HG03439 (cell line): ENCODE measurements around the gene SH2D7.
A peak's percentile ranks its signal among the peaks of the same experiment; 100 is the strongest.

Experiments used
- ATAC-seq: cut with Tn5 transposase; IDR thresholded peaks from one replicate; pipeline ENCODE4 v1.9.1; 2021; ENCODE audit warnings: mild to moderate bottlenecking, moderate library complexity; ENCODE audit not compliant: unreplicated experiment

SH2D7 gene

DNA sequence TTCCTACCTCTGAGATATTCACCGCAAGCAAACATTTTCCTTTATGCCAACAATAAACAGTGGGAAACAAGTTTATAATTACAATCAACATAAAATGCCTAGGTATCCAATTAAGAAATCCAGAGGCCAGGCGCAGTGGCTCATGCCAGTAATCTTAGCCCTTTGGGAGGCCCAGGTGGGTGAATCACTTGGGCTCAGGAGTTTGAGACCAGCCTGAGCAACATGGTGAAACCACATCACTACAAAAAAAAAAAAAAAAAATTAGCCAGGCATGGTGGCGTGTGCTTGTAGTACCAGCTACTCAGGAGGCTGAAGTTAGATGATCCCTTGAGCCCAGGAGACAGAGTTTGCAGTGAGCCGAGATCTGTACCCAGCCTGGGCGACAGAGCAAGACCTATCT is 32.1 kb upstream of the SH2D7 start:
- ATAC-seq, result no peak

DNA sequence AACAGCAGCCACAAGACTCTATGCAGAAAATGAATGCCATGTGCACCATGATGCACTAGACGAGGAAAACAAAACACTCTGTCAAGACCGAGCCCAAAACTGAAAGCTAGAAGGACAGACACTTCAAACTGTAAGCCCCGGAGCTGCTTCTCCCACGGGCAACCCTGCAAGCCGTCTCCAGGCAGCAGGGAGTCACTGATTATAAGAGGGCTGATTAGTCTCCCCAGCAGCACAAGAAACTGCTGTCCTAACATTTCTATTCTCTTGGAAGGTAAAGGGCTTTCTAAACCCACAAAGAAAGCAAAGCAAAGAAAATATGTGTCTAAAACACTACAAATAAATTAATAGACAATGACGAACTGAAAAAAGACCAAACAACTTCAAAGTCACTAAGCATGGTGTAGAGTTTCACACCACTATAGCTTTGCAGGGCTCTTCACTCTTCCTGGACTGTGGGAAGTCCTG is 30.4 kb upstream of the SH2D7 start:
- ATAC-seq, result no peak

DNA sequence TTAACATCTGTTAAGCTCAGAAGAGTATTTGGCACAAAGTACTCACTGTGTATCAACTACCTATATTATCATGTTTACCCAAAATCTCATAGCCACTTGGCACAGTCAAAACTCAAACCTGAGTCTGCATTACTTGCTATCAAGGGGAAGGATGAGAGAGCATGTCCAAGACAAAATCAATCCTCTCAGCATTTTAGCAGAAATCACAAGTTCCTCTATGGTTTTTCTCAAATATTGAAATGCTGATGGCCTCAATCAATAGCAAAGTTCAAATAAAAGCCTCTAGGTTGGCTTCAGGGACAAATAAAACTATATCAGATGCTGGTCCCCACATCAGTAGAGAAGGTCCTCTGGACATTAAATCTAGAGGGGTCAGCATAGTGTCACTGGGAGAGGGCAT is 29.1 kb upstream of the SH2D7 start:
- ATAC-seq, result no peak

GRCh38 chr15:78063970-78064385 is 28.4 kb upstream of the SH2D7 start:
- no peak for ATAC-seq

- ATAC-seq, result no peak
These were observed 27.8 kb upstream of the SH2D7 start for GRCh38 chr15:78064544-78064943.

DNA sequence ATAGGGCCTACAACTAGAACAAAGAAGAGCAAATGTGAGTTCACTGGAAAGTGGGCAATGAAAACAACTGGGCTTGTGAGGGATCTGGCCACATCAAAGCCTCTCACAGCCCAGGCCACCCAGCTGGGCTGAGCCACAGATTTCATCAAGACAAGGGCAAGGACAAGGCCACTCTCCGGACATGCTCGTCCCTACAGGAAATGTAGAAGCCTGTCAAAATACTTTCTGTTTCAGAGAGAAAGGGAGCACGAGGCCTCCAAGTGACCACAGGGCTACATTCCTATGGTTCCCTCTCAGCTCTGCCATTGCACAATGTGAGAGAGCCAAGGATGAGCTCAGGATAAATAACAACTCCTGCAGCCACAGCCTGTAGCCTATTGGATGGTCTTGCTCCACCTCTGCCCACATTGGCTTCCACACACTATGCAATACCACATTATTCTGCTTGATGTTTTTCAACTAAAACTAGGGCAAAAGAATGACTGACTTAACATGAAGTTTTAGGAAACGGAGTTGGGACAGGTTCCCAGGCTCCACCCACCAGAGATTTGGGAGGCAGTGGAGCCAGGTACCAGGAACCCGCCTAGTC is 27.0 kb upstream of the SH2D7 start:
- ATAC-seq, result no peak

GRCh38 chr15:78065973-78066946 is 26.1 kb upstream of the SH2D7 start:
- ATAC-seq, result peak; percentile 39

DNA sequence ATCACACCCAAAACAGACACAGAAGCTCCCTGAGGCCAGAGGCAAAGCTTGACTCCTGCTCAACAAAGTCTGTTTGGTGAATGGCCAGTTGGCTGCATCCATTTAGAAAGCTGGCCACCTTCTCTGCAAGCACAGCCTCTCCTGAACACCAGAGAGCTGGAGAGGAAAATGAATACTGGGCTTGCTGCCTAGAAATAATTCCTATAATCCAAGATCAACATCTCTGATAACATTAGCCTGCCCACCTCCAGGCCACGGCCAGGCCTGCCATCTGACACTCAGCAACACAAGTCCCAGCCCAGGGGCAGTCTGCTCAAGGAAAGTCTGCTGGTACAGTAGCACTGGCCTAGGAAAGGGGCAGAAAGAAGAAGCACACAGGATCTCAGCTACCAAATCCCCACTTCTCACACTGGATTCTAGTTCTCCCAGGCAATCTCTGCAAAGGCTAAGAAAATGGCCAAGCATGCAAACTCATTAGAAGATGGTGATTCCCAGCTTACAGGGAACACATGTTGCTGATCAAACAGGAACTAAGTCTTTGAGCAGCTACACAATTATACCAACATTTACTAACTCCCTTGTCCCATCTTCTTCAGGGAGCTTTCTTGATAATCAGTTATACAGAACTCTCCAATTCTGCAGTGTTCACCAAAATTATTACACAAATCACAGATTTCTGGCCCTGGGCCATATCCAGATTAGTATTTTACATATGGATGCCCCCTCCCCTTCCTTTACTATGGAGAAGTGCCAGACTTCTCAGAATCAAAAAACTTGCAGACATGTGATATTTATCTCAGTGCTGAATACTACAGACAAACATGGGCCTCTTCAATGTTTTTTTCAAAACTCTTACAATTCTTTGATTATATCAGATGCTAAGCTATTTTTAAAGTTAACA is 24.8 kb upstream of the SH2D7 start:
- ATAC-seq, result no peak

- ATAC-seq, result no peak
These were observed 23.3 kb upstream of the SH2D7 start for GRCh38 chr15:78069052-78069414.

- ATAC-seq, result no peak
These were observed 22.8 kb upstream of the SH2D7 start for GRCh38 chr15:78069462-78070029.

- no peak for ATAC-seq
These were observed 22.2 kb upstream of the SH2D7 start for GRCh38 chr15:78070049-78070700.

- no peak for ATAC-seq
These were observed 21.0 kb upstream of the SH2D7 start for GRCh38 chr15:78071383-78071782.

DNA sequence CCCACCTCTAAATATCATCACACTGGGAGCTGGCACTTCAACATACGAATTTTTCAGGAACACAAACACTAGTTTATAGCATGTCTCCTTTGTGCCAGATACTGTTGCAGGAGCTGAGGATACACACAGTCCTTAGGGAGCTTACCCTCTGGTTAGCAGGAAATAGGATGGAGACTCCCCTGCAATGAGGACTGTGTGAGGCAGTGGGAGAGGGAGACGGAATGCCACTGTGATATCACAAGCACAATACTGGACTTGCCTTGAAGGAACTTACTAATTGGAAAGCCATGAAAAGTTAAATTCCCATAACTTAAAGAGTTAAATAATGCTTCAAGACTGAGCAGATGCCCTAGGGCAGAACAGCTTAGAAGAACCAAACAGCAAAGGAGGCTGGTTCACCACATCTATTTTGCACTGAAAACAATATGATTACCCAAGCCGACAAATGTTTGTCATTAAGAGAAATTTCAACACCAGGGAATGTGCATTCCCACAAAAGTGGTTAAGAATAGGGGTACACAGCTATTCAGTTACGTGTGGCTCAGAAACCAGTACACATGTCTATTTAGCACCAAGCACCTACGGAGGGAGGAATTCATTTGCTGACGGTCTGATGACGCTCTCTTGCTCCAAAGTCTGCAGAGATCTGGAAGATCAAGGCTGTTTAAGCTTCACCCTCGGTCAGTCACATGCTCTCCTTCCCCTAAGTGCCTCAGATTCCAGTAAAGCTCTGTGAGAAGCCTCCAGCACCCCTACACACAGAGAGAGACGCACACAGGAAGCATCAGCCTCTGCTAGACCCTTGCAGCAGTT is 20.1 kb upstream of the SH2D7 start:
- ATAC-seq, result no peak

- ATAC-seq, result no peak
These were observed 19.1 kb upstream of the SH2D7 start for GRCh38 chr15:78073046-78073787.

DNA sequence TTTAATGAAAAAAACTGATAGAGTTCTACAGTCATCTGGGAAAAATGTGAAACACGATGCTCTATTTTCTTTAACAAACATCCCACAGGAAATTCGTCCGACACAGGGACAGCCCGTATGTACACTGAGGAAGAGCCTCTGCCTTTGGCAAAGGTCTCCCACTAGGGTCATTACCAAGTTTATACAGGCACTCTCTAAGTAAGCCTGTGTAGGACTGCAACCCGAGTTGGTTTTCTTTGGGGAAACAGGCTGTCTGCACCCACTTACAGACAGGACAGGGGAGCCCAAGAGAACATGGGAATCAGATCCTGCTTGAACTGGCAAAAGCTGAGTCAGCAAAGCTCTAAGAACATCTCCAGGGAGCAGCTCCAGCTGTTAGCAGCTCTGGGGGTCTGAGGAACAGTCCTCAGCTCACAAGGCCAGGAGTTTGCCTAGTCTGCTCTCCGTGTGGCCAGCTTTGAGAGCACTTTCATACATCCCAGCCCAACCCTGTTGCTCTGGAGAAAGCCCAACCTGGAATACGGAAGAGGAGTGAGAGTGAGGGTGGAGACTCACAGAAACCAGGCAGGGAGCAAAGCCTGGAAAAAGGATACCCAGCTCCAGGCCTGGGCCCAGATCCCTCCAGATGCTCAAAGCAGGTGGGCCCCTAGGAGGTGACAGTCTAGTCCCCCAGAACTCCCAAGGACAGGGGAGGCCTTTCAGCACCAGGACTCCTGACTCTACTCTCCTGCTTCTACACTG is 16.7 kb upstream of the SH2D7 start:
- no peak for ATAC-seq

DNA sequence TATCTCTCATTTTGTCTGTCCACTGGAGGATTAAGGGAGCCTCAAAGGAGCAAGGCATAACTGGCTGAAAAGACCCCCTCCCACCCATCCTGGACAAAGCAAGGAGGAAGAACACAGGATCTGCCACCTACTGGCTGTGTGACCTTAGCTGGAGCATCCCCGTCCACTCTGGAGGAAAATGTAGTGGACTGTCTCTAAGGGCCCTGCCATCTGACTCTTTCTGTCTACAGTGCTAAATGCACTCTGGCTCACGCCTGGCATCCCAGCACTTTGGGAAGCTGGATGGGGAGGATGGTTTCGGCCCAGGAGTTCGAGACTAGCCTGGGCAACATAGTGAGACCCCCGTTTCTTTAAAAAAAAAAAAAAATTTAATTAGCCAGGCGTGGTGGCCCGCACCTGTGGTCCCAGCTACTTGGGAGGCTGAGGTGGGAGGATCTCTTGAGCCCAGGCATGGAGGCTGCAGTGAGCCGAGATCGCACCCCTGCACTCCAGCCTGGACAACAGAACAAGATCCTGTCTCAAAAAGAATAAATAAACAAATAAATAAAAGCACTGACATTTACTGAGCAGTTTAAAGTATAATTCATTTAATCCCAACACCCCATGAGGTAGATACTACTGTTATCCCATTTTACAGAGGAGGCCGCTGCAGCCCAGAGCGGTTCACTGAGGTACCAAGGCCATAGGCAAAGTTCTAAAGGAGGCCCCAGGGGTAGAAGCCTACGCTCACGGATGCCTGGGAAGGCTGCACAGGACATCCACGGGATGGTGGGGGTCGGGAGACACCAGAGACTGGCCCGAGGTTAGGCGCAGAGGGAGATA is 15.9 kb upstream of the SH2D7 start:
- ATAC-seq, result no peak
